ENCODE measurements around the gene GRIK2. TPM values are rescaled to one million over a fixed set of nuclear protein-coding genes. Genes with fewer than 3 reads are reported as not detected.

Gene GRIK2
- polyA plus RNA-seq, 3 donors: 12.9 to 16.8 (median 14.2) TPM

- DNase-seq (ENCODE audit: extremely low read depth in 1 of 11, low read depth in 9 of 11, low spot score in 4 of 11): no peak
These were observed 407.1 kb downstream of the GRIK2 start for GRCh38 chr6:101800598-101800997.

- no peak for DNase-seq (ENCODE audit: extremely low read depth in 1 of 11, low read depth in 9 of 11, low spot score in 4 of 11)
These were observed 409.6 kb downstream of the GRIK2 start for GRCh38 chr6:101803136-101803535.

- DNase-seq (ENCODE audit: extremely low read depth in 1 of 11, low read depth in 9 of 11, low spot score in 4 of 11): no peak
These were observed 412.7 kb downstream of the GRIK2 start for GRCh38 chr6:101806241-101806640.

GRCh38 chr6:101811108-101811507, 417.6 kb downstream of the GRIK2 start:
- DNase-seq (ENCODE audit: extremely low read depth in 1 of 11, low read depth in 9 of 11, low spot score in 4 of 11): no peak

GRCh38 chr6:101816716-101817115, 423.2 kb downstream of the GRIK2 start:
- DNase-seq (ENCODE audit: extremely low read depth in 1 of 11, low read depth in 9 of 11, low spot score in 4 of 11): no peak

- peak in 7 of 11 donors; percentile 2 to 12 (median 4) for DNase-seq (ENCODE audit: extremely low read depth in 1 of 11, low read depth in 9 of 11, low spot score in 4 of 11)
These were observed 424.5 kb downstream of the GRIK2 start for GRCh38 chr6:101818051-101818450.

- no peak for DNase-seq (ENCODE audit: extremely low read depth in 1 of 11, low read depth in 9 of 11, low spot score in 4 of 11)
These were observed 431.2 kb downstream of the GRIK2 start for GRCh38 chr6:101824551-101825345.

- DNase-seq (ENCODE audit: extremely low read depth in 1 of 11, low read depth in 9 of 11, low spot score in 4 of 11): no peak
These were observed 432.8 kb downstream of the GRIK2 start for GRCh38 chr6:101826269-101826668.

- DNase-seq (ENCODE audit: extremely low read depth in 1 of 11, low read depth in 9 of 11, low spot score in 4 of 11): no peak
These were observed 433.2 kb downstream of the GRIK2 start for GRCh38 chr6:101826678-101827077.

GRCh38 chr6:101830501-101831031, 437.1 kb downstream of the GRIK2 start:
- DNase-seq (ENCODE audit: extremely low read depth in 1 of 11, low read depth in 9 of 11, low spot score in 4 of 11): no peak

GRCh38 chr6:101832371-101832770, 438.9 kb downstream of the GRIK2 start:
- no peak for DNase-seq (ENCODE audit: extremely low read depth in 1 of 11, low read depth in 9 of 11, low spot score in 4 of 11)

- DNase-seq (ENCODE audit: extremely low read depth in 1 of 11, low read depth in 9 of 11, low spot score in 4 of 11): no peak
These were observed 446.6 kb downstream of the GRIK2 start for GRCh38 chr6:101840100-101840499.

GRCh38 chr6:101845172-101845571, 451.7 kb downstream of the GRIK2 start:
- DNase-seq (ENCODE audit: extremely low read depth in 1 of 11, low read depth in 9 of 11, low spot score in 4 of 11): no peak

- DNase-seq (ENCODE audit: extremely low read depth in 1 of 11, low read depth in 9 of 11, low spot score in 4 of 11): no peak
These were observed 452.1 kb downstream of the GRIK2 start for GRCh38 chr6:101845621-101846020.

- DNase-seq (ENCODE audit: extremely low read depth in 1 of 11, low read depth in 9 of 11, low spot score in 4 of 11): no peak
These were observed 454.2 kb downstream of the GRIK2 start for GRCh38 chr6:101847690-101848089.

- no peak for DNase-seq (ENCODE audit: extremely low read depth in 1 of 11, low read depth in 9 of 11, low spot score in 4 of 11)
These were observed 458.4 kb downstream of the GRIK2 start for GRCh38 chr6:101851911-101852310.

- no peak for DNase-seq (ENCODE audit: extremely low read depth in 1 of 11, low read depth in 9 of 11, low spot score in 4 of 11)
These were observed 459.9 kb downstream of the GRIK2 start for GRCh38 chr6:101853231-101854085.

- DNase-seq (ENCODE audit: extremely low read depth in 1 of 11, low read depth in 9 of 11, low spot score in 4 of 11): no peak
These were observed 482.9 kb downstream of the GRIK2 start for GRCh38 chr6:101876431-101876830.

GRCh38 chr6:101878554-101879276, 485.2 kb downstream of the GRIK2 start:
- DNase-seq (ENCODE audit: extremely low read depth in 1 of 11, low read depth in 9 of 11, low spot score in 4 of 11): no peak

Measured in renal cortex interstitium (tissue), 11 donors.